DMS79 treated with DMSO at 0.1 percent for 48 hours (cell line): ENCODE measurements around the gene NODAL.

Experiments used
- DNase-seq: peaks from one replicate; lab custom pipeline; 2025; lab: John Stamatoyannopoulos, UW

Gene NODAL

GRCh38 chr10:70432561-70433263 lies 8.8 kb downstream of the NODAL start:
- no peak for DNase-seq

GRCh38 chr10:70432101-70432500 lies 9.4 kb downstream of the NODAL start:
- DNase-seq, result no peak

GRCh38 chr10:70430493-70431445 lies 10.7 kb downstream of the NODAL start:
- no peak for DNase-seq

- DNase-seq, result no peak
These were observed 14.7 kb downstream of the NODAL start for GRCh38 chr10:70426823-70427222.

GRCh38 chr10:70425096-70425495 lies 16.4 kb downstream of the NODAL start:
- no peak for DNase-seq

GRCh38 chr10:70424320-70424719 lies 17.2 kb downstream of the NODAL start:
- no peak for DNase-seq

GRCh38 chr10:70418713-70419112 lies 22.8 kb downstream of the NODAL start:
- no peak for DNase-seq

- DNase-seq, result no peak
These were observed 23.3 kb downstream of the NODAL start for GRCh38 chr10:70418229-70418628.

GRCh38 chr10:70417568-70417967 lies 23.9 kb downstream of the NODAL start:
- DNase-seq, result no peak

- no peak for DNase-seq
These were observed 29.1 kb downstream of the NODAL start for GRCh38 chr10:70412356-70412755.

GRCh38 chr10:70410608-70411007 lies 30.9 kb downstream of the NODAL start:
- DNase-seq, result no peak

- no peak for DNase-seq
These were observed 31.7 kb downstream of the NODAL start for GRCh38 chr10:70409772-70410171.

GRCh38 chr10:70405037-70405824 lies 36.2 kb downstream of the NODAL start:
- DNase-seq, result no peak

- DNase-seq, result no peak
These were observed 36.8 kb downstream of the NODAL start for GRCh38 chr10:70404787-70405036.

- DNase-seq, result peak; percentile 74
These were observed 37.3 kb downstream of the NODAL start, which contains the start of gene EIF4EBP2 for GRCh38 chr10:70404036-70404786. Gene EIF4EBP2 (plus strand): TSS chr10:70404145. CDS start chr10:70404402, 257 bp downstream.

GRCh38 chr10:70403483-70404035 lies 37.9 kb downstream of the NODAL start:
- DNase-seq, result no peak

- DNase-seq, result no peak
These were observed 42.3 kb downstream of the NODAL start for GRCh38 chr10:70399177-70399576.

- no peak for DNase-seq
These were observed 45.3 kb downstream of the NODAL start for GRCh38 chr10:70396140-70396539.

GRCh38 chr10:70391654-70392053 lies 49.8 kb downstream of the NODAL start:
- DNase-seq, result no peak
